ENCODE results near the gene RNU5D-1. TPM values are rescaled to one million over a fixed set of nuclear protein-coding genes. Genes with fewer than 3 reads are reported as not detected.

Gene RNU5D-1
- total and polyA plus RNA-seq, 2 of the 13 experiments (the other 11 are each of a cell fraction or from before 2014, with no cell fraction given), result 165 TPM; not detected in 1

DNA sequence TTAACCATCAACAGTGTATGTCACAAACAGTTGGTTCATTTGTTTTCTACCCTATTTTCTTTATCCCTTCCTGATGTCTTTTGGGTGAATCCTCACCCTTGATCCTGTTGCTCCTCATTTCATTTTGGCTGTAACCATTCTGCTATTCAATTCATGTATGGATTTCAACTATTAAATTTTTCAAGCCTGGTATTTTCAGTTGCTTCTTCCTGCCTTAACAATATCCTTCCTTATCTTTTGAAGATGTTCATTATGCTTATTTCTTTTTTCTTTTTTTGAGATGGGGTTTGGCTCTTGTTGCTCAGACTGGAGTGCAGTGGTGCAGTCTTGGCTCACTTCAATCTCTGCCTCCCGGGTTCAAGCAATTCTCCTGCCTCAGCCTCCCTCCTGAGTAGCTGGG is 2.8 kb upstream of the RNU5D-1 start (continued):
- TF ChIP-seq, protein P1, sequence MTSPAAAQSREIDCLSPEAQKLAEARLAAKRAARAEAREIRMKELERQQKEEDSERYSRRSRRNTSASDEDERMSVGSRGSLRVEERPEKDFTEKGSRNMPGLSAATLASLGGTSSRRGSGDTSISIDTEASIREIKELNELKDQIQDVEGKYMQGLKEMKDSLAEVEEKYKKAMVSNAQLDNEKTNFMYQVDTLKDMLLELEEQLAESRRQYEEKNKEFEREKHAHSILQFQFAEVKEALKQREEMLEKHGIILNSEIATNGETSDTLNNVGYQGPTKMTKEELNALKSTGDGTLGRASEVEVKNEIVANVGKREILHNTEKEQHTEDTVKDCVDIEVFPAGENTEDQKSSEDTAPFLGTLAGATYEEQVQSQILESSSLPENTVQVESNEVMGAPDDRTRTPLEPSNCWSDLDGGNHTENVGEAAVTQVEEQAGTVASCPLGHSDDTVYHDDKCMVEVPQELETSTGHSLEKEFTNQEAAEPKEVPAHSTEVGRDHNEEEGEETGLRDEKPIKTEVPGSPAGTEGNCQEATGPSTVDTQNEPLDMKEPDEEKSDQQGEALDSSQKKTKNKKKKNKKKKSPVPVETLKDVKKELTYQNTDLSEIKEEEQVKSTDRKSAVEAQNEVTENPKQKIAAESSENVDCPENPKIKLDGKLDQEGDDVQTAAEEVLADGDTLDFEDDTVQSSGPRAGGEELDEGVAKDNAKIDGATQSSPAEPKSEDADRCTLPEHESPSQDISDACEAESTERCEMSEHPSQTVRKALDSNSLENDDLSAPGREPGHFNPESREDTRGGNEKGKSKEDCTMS (CRISPR knock-in tag; conservative IDR thresholded peaks at IDR 0.05), result no peak
- TF ChIP-seq KDM5A (IDR thresholded peaks at IDR 0.05; ENCODE audit: borderline replicate concordance, low read length) (no peak), BCL6 (CRISPR knock-in tag; IDR thresholded peaks at IDR 0.05) (no peak), ZNF17 (CRISPR knock-in tag; IDR thresholded peaks at IDR 0.05) (no peak), TBX3 (IDR thresholded peaks at IDR 0.05; ENCODE audit: borderline replicate concordance) (no peak), ZKSCAN8 (CRISPR knock-in tag; IDR thresholded peaks at IDR 0.05; ENCODE audit: borderline replicate concordance) (no peak), PHF8 (CRISPR knock-in tag; IDR thresholded peaks at IDR 0.05) (no peak), GATAD1 (CRISPR knock-in tag; IDR thresholded peaks at IDR 0.05) (no peak)
- TF ChIP-seq, protein P2, sequence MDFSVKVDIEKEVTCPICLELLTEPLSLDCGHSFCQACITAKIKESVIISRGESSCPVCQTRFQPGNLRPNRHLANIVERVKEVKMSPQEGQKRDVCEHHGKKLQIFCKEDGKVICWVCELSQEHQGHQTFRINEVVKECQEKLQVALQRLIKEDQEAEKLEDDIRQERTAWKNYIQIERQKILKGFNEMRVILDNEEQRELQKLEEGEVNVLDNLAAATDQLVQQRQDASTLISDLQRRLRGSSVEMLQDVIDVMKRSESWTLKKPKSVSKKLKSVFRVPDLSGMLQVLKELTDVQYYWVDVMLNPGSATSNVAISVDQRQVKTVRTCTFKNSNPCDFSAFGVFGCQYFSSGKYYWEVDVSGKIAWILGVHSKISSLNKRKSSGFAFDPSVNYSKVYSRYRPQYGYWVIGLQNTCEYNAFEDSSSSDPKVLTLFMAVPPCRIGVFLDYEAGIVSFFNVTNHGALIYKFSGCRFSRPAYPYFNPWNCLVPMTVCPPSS (IDR thresholded peaks at IDR 0.05), result no peak
- TF ChIP-seq, protein P3, sequence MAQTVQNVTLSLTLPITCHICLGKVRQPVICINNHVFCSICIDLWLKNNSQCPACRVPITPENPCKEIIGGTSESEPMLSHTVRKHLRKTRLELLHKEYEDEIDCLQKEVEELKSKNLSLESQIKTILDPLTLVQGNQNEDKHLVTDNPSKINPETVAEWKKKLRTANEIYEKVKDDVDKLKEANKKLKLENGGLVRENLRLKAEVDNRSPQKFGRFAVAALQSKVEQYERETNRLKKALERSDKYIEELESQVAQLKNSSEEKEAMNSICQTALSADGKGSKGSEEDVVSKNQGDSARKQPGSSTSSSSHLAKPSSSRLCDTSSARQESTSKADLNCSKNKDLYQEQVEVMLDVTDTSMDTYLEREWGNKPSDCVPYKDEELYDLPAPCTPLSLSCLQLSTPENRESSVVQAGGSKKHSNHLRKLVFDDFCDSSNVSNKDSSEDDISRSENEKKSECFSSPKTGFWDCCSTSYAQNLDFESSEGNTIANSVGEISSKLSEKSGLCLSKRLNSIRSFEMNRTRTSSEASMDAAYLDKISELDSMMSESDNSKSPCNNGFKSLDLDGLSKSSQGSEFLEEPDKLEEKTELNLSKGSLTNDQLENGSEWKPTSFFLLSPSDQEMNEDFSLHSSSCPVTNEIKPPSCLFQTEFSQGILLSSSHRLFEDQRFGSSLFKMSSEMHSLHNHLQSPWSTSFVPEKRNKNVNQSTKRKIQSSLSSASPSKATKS (CRISPR knock-in tag; IDR thresholded peaks at IDR 0.05), result no peak

Measured in HepG2 (cell line).